ENCODE data around the gene ATP6V0B.

Gene ATP6V0B

GRCh38 chr1:43974443-43975248 is at the start of gene ATP6V0B:
Gene ATP6V0B, plus strand, starts transcription at chr1:43974960. Its CDS starts 81 bp downstream, at chr1:43975041.
- FAIRE-seq (peak; percentile 99), DNase-seq (ENCODE audit: low spot score) (peak; percentile 99)

- DNase-seq (ENCODE audit: low spot score): no peak
- no peak for FAIRE-seq
Measured at GRCh38 chr1:43925846-43926245, 48.9 kb upstream of the ATP6V0B start.

GRCh38 chr1:43930168-43930948 is 44.4 kb upstream of the ATP6V0B start:
- DNase-seq (ENCODE audit: low spot score) (no peak), FAIRE-seq (no peak)

- DNase-seq (ENCODE audit: low spot score) (no peak), FAIRE-seq (no peak)
Measured at GRCh38 chr1:43930949-43931275, 43.8 kb upstream of the ATP6V0B start.

- FAIRE-seq: no peak
- no peak for DNase-seq (ENCODE audit: low spot score)
Measured at GRCh38 chr1:43931711-43932660, 42.8 kb upstream of the ATP6V0B start.

DNA sequence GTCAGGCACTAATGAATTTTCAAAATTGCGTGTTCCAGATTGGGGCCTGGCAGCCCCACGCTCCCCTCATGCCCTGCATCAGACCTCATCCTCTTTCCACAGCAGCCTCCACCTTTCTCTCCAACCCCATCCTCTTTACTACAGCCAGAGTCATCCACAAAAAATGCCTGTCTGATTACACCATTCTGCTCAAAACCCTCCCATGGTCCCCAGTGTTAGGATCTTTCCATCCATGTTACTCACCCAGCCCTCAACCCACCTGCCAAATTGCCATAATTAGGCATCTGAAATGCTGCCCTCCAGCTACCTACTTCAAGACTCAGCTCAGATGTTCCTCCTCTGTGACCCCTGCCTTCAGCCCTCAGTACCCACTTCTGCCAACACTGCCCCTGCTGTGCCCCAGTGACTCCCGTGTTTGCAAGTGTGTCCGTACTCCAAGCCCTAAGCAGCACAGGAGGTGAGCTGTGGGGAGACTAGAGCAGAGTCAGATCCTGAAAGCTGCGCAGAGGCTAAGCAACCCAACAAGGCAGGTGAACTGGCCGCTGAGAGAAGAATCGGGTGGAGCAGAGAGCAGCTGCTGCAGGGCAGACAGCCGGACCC is 41.9 kb upstream of the ATP6V0B start:
- FAIRE-seq (peak; percentile 53), DNase-seq (ENCODE audit: low spot score) (no peak)

DNA sequence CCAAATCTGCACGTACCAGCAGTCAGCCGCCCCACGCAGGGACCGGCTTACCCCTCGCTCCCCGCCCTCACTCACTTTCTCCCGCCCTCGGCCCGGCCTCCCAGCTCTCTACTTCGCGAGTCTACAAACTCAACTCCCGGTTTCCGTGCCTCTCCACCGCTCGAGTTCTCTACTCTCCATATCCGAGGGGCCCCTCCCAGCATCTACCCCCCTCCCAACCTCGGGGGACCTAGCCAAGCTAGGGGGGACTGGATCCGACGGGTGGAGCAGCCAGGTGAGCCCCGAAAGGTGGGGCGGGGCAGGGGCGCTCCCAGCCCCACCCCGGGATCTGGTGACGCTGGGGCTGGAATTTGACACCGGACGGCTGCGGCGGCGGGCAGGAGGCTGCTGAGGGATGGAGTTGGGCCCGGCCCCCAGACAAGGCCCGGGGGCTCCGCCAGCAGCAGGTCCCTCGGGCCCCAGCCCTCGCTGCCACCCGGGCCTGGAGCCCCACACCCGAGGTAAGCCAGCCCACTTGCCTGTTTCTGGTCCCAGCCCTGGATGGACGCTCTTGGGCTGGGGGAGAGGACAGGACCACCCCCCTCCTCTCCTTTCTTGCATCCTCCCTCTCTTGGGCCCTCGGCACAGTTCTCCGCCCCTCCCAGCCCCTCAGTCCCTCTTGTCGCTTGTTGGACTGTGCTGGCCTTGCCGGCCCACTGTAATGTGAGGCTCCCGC is 41.2 kb upstream of the ATP6V0B start, which contains the start of gene ARTN:
ARTN (plus strand) TSS at position 416 of the 715 bp plus-strand sequence. CDS start 1,856 bp downstream, outside the sequence.
- no peak for DNase-seq (ENCODE audit: low spot score)
- FAIRE-seq: no peak

- FAIRE-seq (no peak), DNase-seq (ENCODE audit: low spot score) (peak; percentile 83)
Measured at GRCh38 chr1:43934101-43934985, 40.4 kb upstream of the ATP6V0B start.

DNA sequence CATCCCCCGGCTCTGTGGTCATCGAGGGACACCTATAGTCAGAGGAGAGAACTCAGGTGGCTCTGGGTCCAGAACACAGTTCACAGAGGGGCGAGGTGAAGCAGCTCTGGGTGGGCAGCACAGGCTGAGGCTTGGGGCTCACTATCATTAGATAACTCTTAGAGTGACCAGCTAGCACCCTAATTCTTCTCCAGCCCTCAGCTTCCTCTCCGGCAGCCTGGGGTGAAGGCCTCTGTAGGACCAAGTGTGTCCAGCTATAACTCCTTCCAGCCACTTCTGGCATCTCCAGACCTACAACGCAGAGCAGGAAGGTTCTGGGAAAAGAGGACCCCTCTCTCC is 39.8 kb upstream of the ATP6V0B start:
- DNase-seq (ENCODE audit: low spot score) (no peak), FAIRE-seq (no peak)

GRCh38 chr1:43935711-43936427 is 38.9 kb upstream of the ATP6V0B start:
- FAIRE-seq (no peak), DNase-seq (ENCODE audit: low spot score) (no peak)

GRCh38 chr1:43936431-43937151 is 38.2 kb upstream of the ATP6V0B start:
- FAIRE-seq (no peak), DNase-seq (ENCODE audit: low spot score) (no peak)

DNA sequence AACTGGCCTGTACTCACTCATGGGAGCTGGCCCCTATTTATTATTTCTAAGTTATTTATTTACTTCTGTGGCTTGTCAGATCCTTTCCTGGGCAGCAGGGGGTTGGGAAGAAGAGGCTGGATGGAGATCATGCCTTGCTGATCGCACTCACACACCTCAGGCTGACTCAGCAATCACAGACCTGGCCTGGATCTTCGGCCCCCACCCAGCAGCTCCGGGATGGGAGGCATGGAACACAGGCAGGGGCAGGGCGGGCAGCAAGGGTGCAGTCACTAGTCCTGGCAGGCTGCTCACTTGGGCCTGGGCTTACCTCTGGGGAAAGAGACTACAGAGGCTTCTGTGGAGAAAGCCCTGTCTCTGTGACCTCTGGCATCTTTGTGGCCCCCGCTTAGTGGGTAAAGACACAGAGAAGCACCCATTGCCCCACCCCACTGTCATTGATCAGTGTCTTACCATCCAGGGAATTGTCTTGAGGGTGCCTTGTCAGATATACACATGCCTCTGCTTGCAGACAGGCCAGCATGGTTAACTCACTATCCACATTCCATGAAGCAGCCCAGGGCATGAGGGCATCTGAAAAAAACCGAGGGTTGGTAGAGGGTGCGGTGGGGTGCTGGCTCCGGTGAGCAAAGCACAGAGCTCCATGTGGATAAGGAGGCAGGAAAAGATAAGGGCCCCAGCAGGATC is 37.4 kb upstream of the ATP6V0B start:
- FAIRE-seq: no peak
- no peak for DNase-seq (ENCODE audit: low spot score)

- FAIRE-seq (no peak), DNase-seq (ENCODE audit: low spot score) (no peak)
Measured at GRCh38 chr1:43938383-43938782, 36.4 kb upstream of the ATP6V0B start.

DNA sequence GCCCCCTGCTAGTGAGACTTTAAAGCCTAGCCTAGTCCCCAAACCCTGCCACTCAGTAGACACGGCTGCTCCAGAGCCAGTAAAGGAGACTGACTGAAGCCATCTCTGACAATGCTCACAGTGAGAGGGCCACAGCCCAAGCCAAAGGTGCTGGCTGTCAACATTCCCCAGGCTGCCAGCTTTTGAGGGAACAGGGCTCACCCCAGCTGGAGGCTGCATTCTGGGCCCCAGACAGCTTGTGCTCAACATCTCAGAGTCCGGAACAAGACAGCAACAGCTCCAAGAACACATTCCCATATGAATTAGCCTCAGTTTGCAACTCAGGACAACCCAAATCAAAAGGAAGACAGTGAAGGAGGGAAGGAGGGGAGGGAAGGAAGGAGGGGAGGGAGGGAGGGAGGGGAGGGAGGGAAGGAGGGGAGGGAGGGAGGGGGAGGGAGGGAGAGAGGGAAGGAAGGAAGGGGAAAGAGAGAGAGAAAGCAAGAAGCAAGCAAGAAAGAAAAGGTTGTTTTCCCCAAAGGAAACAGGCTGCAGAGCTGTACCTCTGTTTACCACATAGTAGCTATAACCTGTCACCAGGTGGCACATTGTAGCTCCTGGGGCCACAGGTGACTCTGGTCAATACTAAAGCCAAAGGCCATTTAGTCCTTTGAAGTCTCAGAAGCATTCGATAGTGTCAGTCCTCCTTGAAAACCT is 35.7 kb upstream of the ATP6V0B start:
- no peak for FAIRE-seq

DNA sequence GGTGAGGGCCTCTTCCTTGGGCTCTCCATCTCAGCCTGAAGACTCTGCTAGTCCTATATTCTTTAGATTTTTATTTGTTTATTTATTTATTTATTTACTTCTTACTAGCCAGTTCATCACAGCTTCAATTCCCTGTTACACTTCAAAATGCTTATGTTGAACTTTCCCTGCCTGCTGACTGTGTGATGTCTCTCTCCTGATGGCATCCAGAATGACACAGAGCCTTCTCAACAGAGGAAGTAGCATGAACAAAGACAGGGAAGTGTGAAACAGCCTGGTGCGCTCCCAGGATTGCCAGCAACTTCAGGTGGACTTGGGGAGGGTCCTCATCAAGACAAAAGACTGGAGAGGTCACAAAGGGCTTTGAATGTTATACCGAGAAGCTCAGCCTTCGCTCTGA is 32.3 kb upstream of the ATP6V0B start:
- no peak for FAIRE-seq
- DNase-seq (ENCODE audit: low spot score): no peak

More for the DNA sequence above, 35.7 kb upstream of the ATP6V0B start:
- DNase-seq (ENCODE audit: low spot score): no peak

DNA sequence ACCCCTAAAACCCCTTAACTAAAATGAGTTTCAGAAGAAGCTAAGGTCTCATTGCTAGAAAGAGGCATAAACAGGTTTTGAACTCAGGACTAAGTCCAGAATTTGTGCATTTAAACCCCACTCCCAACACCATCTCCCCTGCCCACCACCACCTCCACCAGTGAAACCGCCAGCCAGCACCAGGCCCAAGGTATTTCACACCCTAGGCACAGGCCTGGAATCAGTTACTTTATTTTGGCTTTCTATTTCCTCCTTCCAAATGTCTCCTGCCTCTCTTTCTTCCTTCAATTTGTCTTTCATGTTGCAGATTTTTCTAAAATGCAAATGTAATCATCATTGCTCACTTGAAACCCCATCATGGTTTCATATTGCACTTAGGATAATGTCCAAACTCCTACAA is 29.9 kb upstream of the ATP6V0B start:
- FAIRE-seq (no peak), DNase-seq (ENCODE audit: low spot score) (no peak)

GRCh38 chr1:43945674-43946235 is 29.0 kb upstream of the ATP6V0B start:
- FAIRE-seq (no peak), DNase-seq (ENCODE audit: low spot score) (no peak)
